T-cell (primary cell): ENCODE measurements around the gene TMPRSS11B. TPM values are rescaled to one million over a fixed set of nuclear protein-coding genes. Genes with fewer than 3 reads are reported as not detected.

ENCODE experiments used
- ATAC-seq, 4 experiments: fragments of 200-7000 bp in 3 of 4; fragments of 150-1000 bp in 1 of 4; cut with Tn5 transposase; replicated peaks in 1 of 4; 1 replicate in 3 of 4; 2 replicates in 1 of 4; pipeline ENCODE4 v1.10.0; 2021; ENCODE audit warnings: moderate library complexity in 3 of 4, mild to moderate bottlenecking in 2 of 4, moderate number of reproducible peaks in 1 of 4
- CTCF ChIA-PET, 2 donors: fragments of 300-600 bp; sonication (Branson Sonifier 250); formaldehyde crosslinking; loops; one replicate each; lab custom pipeline; 2022; ENCODE audit warnings: antibody characterized with exemption in 2 of 2; lab: Charles Lee
- POLR2A ChIA-PET, 2 donors: fragments of 300-600 bp; sonication (Branson Sonifier 250); formaldehyde crosslinking; loops; one replicate each; lab custom pipeline; 2022; ENCODE audit warnings: antibody characterized with exemption in 2 of 2; lab: Charles Lee
- DNase-seq, 35 experiments: peaks; one replicate each; pipeline versions ENCODE4 v3.0.0 to v3.0.0-alpha.2; 2013 to 2023
- H3K27ac ChIP-seq: one replicate; pipeline ENCODE4 v1.5.1; 2013; ENCODE audit warnings: low read length
- H3K27me3 ChIP-seq, 2 experiments: replicated peaks in 1 of 2; 1 replicate in 1 of 2; 2 replicates in 1 of 2; pipeline versions ENCODE4 v1.6.1 to v1.7.0; 2013; ENCODE audit warnings: low read length in 1 of 2, mixed read lengths in 1 of 2; ENCODE audit not compliant: control insufficient read depth in 2 of 2, insufficient read depth in 2 of 2; ENCODE audit errors: extremely low read depth in 1 of 2
- H3K36me3 ChIP-seq, 2 donors: 1 replicate in 1 of 2; 2 replicates in 1 of 2; pipeline versions ENCODE4 v1.6.1 to v1.7.0; 2013; ENCODE audit warnings: low read length in 1 of 2; ENCODE audit not compliant: control insufficient read depth in 2 of 2, insufficient read depth in 1 of 2; ENCODE audit errors: extremely low read depth in 1 of 2
- H3K4me1 ChIP-seq, 2 experiments: 1 replicate in 1 of 2; 2 replicates in 1 of 2; pipeline versions ENCODE4 v1.6.1 to v1.7.0; 2013; ENCODE audit warnings: low read length in 2 of 2, mixed read lengths in 1 of 2; ENCODE audit not compliant: insufficient read depth in 2 of 2, control insufficient read depth in 1 of 2; ENCODE audit errors: extremely low read depth in 1 of 2
- H3K4me3 ChIP-seq, 2 donors: 1 replicate in 1 of 2; 2 replicates in 1 of 2; pipeline versions ENCODE4 v1.5.1 to v1.7.0; 2013; ENCODE audit warnings: mild to moderate bottlenecking in 2 of 2, low read length in 1 of 2, moderate library complexity in 1 of 2; ENCODE audit not compliant: control insufficient read depth in 1 of 2; ENCODE audit errors: extremely low read depth in 1 of 2
- H3K9me3 ChIP-seq: 2 replicates; pipeline ENCODE4 v1.7.0; 2013
- H3K27ac Mint-ChIP-seq, 2 donors: one replicate each; pipeline ENCODE4 v1.8.0; 2020 to 2021; ENCODE audit warnings: mild to moderate bottlenecking in 2 of 2, mixed read lengths in 2 of 2
- H3K27me3 Mint-ChIP-seq, 2 donors: one replicate each; pipeline ENCODE4 v1.8.0; 2021 to 2022; ENCODE audit warnings: mixed read lengths in 2 of 2
- H3K36me3 Mint-ChIP-seq: one replicate; pipeline ENCODE4 v1.8.0; 2021; ENCODE audit warnings: mixed read lengths
- H3K4me1 Mint-ChIP-seq, 3 donors: one replicate each; pipeline ENCODE4 v1.8.0; 2020 to 2022; ENCODE audit warnings: mixed read lengths in 3 of 3, mild to moderate bottlenecking in 1 of 3
- H3K4me3 Mint-ChIP-seq, 3 donors: one replicate each; pipeline ENCODE4 v1.8.0; 2020 to 2022; ENCODE audit warnings: mild to moderate bottlenecking in 3 of 3, mixed read lengths in 3 of 3, moderate library complexity in 3 of 3
- H3K9me3 Mint-ChIP-seq, 3 donors: one replicate each; pipeline ENCODE4 v1.8.0; 2020 to 2022; ENCODE audit warnings: mixed read lengths in 3 of 3
- WGBS: methylation state at CpG from one replicate; pipeline ENCODE4 v1.1.5; 2013; ENCODE audit warnings: missing lambda C conversion rate; ENCODE audit not compliant: insufficient coverage; 5-methylcytosine and 5-hydroxymethylcytosine counted together
- total RNA-seq, 35 experiments: library from RNA in 6 of 35; stranded (reverse) in 6 of 35; fragments of 120-200 nt in 1 of 35; gene quantifications; one replicate each; pipeline versions ENCODE4 v1.2.1 to v1.2.4 and lab custom pipeline; 2013 to 2026

Gene TMPRSS11B
- total RNA-seq, 5 donors from 2014 or later (not counting 1 experiment from before 2014, with no cell fraction given), result not detected

DNA sequence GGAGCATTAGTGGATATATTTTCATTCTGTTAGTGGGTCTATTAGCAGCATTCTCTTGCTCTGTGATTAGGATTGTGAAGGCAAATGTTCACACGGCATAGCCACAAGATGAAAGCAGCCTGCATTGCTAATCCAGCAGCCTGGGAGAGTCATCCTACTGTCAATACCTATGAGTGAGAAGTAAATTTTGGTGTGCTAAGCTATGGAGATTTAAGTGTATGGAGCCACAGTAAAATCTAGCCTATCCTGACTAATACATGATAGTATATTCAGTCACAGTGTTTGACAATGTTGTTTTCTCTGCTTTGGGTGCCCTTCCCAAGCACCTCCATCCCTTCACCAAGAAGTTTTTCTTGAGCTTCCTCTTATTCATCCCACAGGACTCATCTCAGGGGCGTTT lies 68.6 kb downstream of the TMPRSS11B start:
- Mint-ChIP-seq H3K36me3 (no peaks in the 10 kb centered on the region), H3K9me3 (no peaks in the 10 kb centered on the region), H3K27ac (no peak overlapping the region), H3K27me3 (peaks cover under 1 to 2% of the 10 kb centered on the region in 2 donors), H3K4me1 (no peaks in the 10 kb centered on the region), H3K4me3 (no peak overlapping the region)
- H3K27ac ChIP-seq, result no peak overlapping the region
- ATAC-seq (no peak), DNase-seq (no peak)
- H3K9me3 ChIP-seq, result no peaks in the 10 kb centered on the region
- WGBS, result no CpG with 5 or more reads among the region's 2 CpGs
- H3K36me3 ChIP-seq, result no peaks in the 10 kb centered on the region
- ChIA-PET POLR2A (no interaction called here), CTCF (interaction anchor here (0.6 to 1.7 kb wide), 2 partner anchors 11 to 16 kb away, joined by 3 to 6 read pairs; no protein-coding TSS in a partner anchor)
- H3K4me1 ChIP-seq, result no peaks in the 10 kb centered on the region
- no peak overlapping the region for H3K4me3 ChIP-seq
- H3K27me3 ChIP-seq, result peaks cover 0 to under 1% of the 10 kb centered on the region in 2 experiments

Other genes with a start within 250 kb of the TMPRSS11B start
- gene TMPRSS11F, start 115.8 kb downstream of the TMPRSS11B start, total RNA-seq, result not detected
- gene YTHDC1, start 104.4 kb upstream of the TMPRSS11B start, total RNA-seq, result 100 to 1,000 TPM; 163 to 233 (median 171) TPM
- under 1 TPM in 1 of 5 donors, not detected in 4; 0.26 TPM for gene TMPRSS11E, start 201.8 kb upstream of the TMPRSS11B start, total RNA-seq